ENCODE results near the gene FHIP1A. TPM values are rescaled to one million over a fixed set of nuclear protein-coding genes. Genes with fewer than 3 reads are reported as not detected.

The FHIP1A gene
- total RNA-seq, 2 donors from 2014 or later, result 31.5 to 33.4 TPM

- no peak for TF ChIP-seq CTCF (IDR thresholded peaks at IDR 0.05)
- Histone ChIP-seq H3K27ac (no peak overlapping the region), H3K4me3 (no peak overlapping the region), H3K27me3 (no peaks in the 10 kb centered on the region), H3K36me3 (no peaks in the 10 kb centered on the region), H3K9ac (ENCODE audit: low read depth in 2 of 2, low read length in 2 of 2) (no peak overlapping the region), H3K9me3 (no peaks in the 10 kb centered on the region), H3K4me1 (no peaks in the 10 kb centered on the region)
- no peak for DNase-seq
- intact Hi-C loops (cut with DNase I), result no loop called here
Measured at GRCh38 chr4:151442002-151442401, 33.0 kb downstream of the FHIP1A start.

DNA sequence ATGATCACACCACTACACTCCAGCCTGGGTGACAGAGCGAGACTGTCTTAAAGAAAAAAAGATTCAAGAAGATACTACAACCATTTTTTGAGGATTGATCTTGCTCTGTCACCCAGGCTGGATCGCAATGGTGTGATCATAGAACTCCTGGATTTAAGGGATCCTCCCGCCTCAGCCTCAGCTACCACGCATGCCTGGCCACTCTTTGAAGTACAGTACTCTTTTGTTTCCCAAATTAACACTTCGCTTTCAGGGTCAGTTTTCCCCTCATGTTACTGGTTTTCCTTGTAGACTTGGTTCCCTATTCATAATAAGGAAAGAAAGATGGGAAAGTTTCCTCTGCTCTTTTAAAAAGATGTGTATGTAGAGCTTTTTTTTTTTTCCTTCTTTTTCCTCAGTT lies 34.3 kb downstream of the FHIP1A start:
- H3K36me3 ChIP-seq, result no peaks in the 10 kb centered on the region
- H3K27me3 ChIP-seq, result no peaks in the 10 kb centered on the region
- no peaks in the 10 kb centered on the region for H3K4me1 ChIP-seq
- H3K9me3 ChIP-seq, result no peaks in the 10 kb centered on the region
- H3K9ac ChIP-seq (ENCODE audit: low read depth in 2 of 2, low read length in 2 of 2), result no peak overlapping the region
- no peak overlapping the region for H3K4me3 ChIP-seq
- no peak for TF ChIP-seq CTCF (IDR thresholded peaks at IDR 0.05)
- intact Hi-C loops (cut with DNase I), result no loop called here
- no peak for DNase-seq
- no peak overlapping the region for H3K27ac ChIP-seq

DNA sequence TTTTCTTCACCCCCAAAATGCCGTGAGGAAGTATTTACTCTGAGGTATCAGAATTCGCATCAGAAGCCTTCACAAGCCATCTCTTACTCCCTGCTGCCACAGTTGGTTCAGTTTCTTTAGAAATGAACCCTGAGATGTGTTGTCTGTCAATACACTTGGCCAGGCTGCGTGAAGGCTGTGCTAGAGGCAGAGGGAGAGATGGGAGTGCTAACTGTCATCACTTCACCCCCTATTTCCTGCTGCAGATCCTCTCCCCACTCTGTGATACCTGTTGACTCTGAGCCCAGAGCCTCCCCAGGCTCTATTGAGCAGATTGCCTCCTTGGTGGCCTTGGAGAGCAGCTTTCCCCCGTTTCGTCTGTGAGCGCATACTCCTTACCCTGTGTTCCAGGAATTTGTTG lies 34.8 kb downstream of the FHIP1A start:
- H3K4me1 ChIP-seq, result no peaks in the 10 kb centered on the region
- DNase-seq, result no peak
- no peaks in the 10 kb centered on the region for H3K9me3 ChIP-seq
- H3K36me3 ChIP-seq, result no peaks in the 10 kb centered on the region
- no peak for TF ChIP-seq CTCF (IDR thresholded peaks at IDR 0.05)
- no peak overlapping the region for H3K9ac ChIP-seq (ENCODE audit: low read depth in 2 of 2, low read length in 2 of 2)
- H3K27me3 ChIP-seq, result no peaks in the 10 kb centered on the region
- H3K27ac ChIP-seq, result no peak overlapping the region
- intact Hi-C loops (cut with DNase I), result no loop called here
- no peak overlapping the region for H3K4me3 ChIP-seq

- no peaks in the 10 kb centered on the region for H3K27me3 ChIP-seq
- intact Hi-C loops (cut with DNase I), result no loop called here
- TF ChIP-seq CTCF (IDR thresholded peaks at IDR 0.05), result no peak
- no peak overlapping the region for H3K9ac ChIP-seq (ENCODE audit: low read depth in 2 of 2, low read length in 2 of 2)
- H3K27ac ChIP-seq, result no peak overlapping the region
- H3K4me1 ChIP-seq, result no peaks in the 10 kb centered on the region
- no peaks in the 10 kb centered on the region for H3K36me3 ChIP-seq
- H3K9me3 ChIP-seq, result no peaks in the 10 kb centered on the region
- DNase-seq, result no peak
- H3K4me3 ChIP-seq, result no peak overlapping the region
Measured at GRCh38 chr4:151446208-151446607, 37.2 kb downstream of the FHIP1A start.

DNA sequence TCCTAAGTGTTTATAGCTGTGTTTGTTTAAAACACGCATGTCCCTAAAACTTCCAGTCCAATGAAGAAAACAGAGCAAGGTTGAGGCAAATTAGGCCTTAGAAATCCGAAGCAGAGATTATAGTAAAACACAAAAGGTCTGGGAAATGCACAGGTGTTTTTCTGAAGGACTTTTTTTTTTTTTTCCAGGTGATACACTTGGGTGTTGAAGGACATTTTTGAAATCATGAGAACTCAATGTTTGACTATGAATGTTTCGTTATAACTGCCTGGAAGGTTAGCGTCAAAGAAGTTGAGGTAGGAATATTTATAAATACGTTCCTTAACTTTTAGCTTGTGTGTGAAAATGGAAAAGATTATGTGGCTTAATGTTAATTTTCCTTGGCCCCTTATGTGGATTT lies 45.5 kb downstream of the FHIP1A start:
- no peak overlapping the region for H3K4me3 ChIP-seq

More for the DNA sequence above, 45.5 kb downstream of the FHIP1A start:
- DNase-seq, result no peak
- Histone ChIP-seq H3K27ac (no peak overlapping the region), H3K36me3 (no peaks in the 10 kb centered on the region), H3K27me3 (no peaks in the 10 kb centered on the region), H3K4me1 (no peaks in the 10 kb centered on the region), H3K9ac (ENCODE audit: low read depth in 2 of 2, low read length in 2 of 2) (no peak overlapping the region), H3K9me3 (no peaks in the 10 kb centered on the region)
- no peak for TF ChIP-seq CTCF (IDR thresholded peaks at IDR 0.05)
- intact Hi-C loops (cut with DNase I), result no loop called here
